ENCODE data around the gene TENT4A.

- TF ChIP-seq SP1 (IDR thresholded peaks at IDR 0.05; ENCODE audit: low read depth, low read length) = no peak
- no peak for TF ChIP-seq NFIC (IDR thresholded peaks at IDR 0.05; ENCODE audit: low read depth, low read length)
Measured at GRCh38 chr5:6713274-6714225, at the start of gene TENT4A.
